IMR-90 (cell line): ENCODE measurements around the gene ZNF821. TPM values are rescaled to one million over a fixed set of nuclear protein-coding genes. Genes with fewer than 3 reads are reported as not detected.

Experiments
- ATAC-seq: fragments of 200-7000 bp; cut with Tn5 transposase; 2 replicates; pipeline ENCODE4 v1.9.1; 2020; ENCODE audit warnings: low read depth, mild to moderate bottlenecking, moderate library complexity
- BruUV-seq: library from RNA; stranded (reverse); fragments of 400-500 nt; replicated peaks from 2 replicates; lab custom pipeline; 2021; lab: Mats Ljungman, UMichigan
- CTCF ChIA-PET: fragments of 300-600 bp; formaldehyde crosslinking; extraction: SDS; loops from one replicate; lab custom pipeline; 2021; ENCODE audit warnings: antibody characterized with exemption; lab: Yijun Ruan, JAX
- POLR2A ChIA-PET: fragments of 300-600 bp; sonication (Branson Sonifier 250); formaldehyde crosslinking; loops from one replicate; lab custom pipeline; 2022; ENCODE audit warnings: antibody characterized with exemption; ENCODE audit not compliant: unreplicated experiment; lab: Charles Lee
- DNase-seq: peaks from one replicate; pipeline ENCODE4 v3.0.0; 2013
- H2AFZ ChIP-seq: replicated peaks from 2 replicates; pipeline ENCODE3; 2013; ENCODE audit warnings: low read length, mild to moderate bottlenecking; ENCODE audit not compliant: poor library complexity
- H2AK5ac ChIP-seq: 2 replicates; pipeline ENCODE4 v1.6.1; 2013; ENCODE audit warnings: low read depth, low read length, inconsistent platforms
- H2AK9ac ChIP-seq: replicated peaks from 2 replicates; pipeline ENCODE3; 2013; ENCODE audit warnings: mild to moderate bottlenecking, low read depth, low read length, moderate library complexity; ENCODE audit not compliant: poor library complexity
- H2BK120ac ChIP-seq: 2 replicates; pipeline ENCODE4 v1.6.1; 2013; ENCODE audit warnings: low read depth, low read length, inconsistent platforms
- H2BK15ac ChIP-seq: 3 replicates; pipeline ENCODE4 v1.6.1; 2013; ENCODE audit warnings: low read depth, low read length, inconsistent platforms
- H2BK20ac ChIP-seq: 2 replicates; pipeline ENCODE4 v1.6.1; 2013; ENCODE audit warnings: low read depth, mild to moderate bottlenecking, inconsistent platforms, low read length, moderate library complexity
- H2BK5ac ChIP-seq: 2 replicates; pipeline ENCODE4 v1.6.1; 2013; ENCODE audit warnings: mild to moderate bottlenecking, low read depth, low read length, inconsistent platforms; ENCODE audit not compliant: poor library complexity, severe bottlenecking
- H3K14ac ChIP-seq: replicated peaks from 2 replicates; pipeline ENCODE4 v1.6.1; 2013; ENCODE audit warnings: low read depth, low read length, inconsistent platforms
- H3K18ac ChIP-seq: 2 replicates; pipeline ENCODE4 v1.6.1; 2013; ENCODE audit warnings: low read depth, low read length, control low read depth
- H3K23ac ChIP-seq: 2 replicates; pipeline ENCODE4 v1.6.1; 2013; ENCODE audit warnings: low read depth, low read length, inconsistent platforms
- H3K27ac ChIP-seq: 2 replicates; pipeline ENCODE4 v1.5.1; 2013; ENCODE audit warnings: mild to moderate bottlenecking, control low read depth, low read length; ENCODE audit not compliant: insufficient read depth
- H3K27me3 ChIP-seq: 2 replicates; pipeline ENCODE4 v1.6.1; 2013; ENCODE audit warnings: low read length; ENCODE audit not compliant: control insufficient read depth, insufficient read depth
- H3K36me3 ChIP-seq: 2 replicates; pipeline ENCODE4 v1.6.1; 2013; ENCODE audit warnings: low read length, mixed read lengths; ENCODE audit not compliant: control insufficient read depth, insufficient read depth
- H3K4ac ChIP-seq: 2 replicates; pipeline ENCODE4 v1.6.1; 2013; ENCODE audit warnings: low read depth, low read length, inconsistent platforms
- H3K4me1 ChIP-seq: 2 replicates; pipeline ENCODE4 v1.6.1; 2013; ENCODE audit warnings: low read length, mixed read lengths; ENCODE audit not compliant: control insufficient read depth, insufficient read depth
- H3K4me2 ChIP-seq: 2 replicates; pipeline ENCODE4 v1.6.1; 2013; ENCODE audit warnings: low read depth, mild to moderate bottlenecking, control low read depth, low read length, moderate library complexity
- H3K4me3 ChIP-seq: 2 replicates; pipeline ENCODE4 v1.5.1; 2013; ENCODE audit warnings: low read depth, mild to moderate bottlenecking, control low read depth, low read length, moderate library complexity; ENCODE audit not compliant: insufficient read depth
- H3K56ac ChIP-seq: 2 replicates; pipeline ENCODE4 v1.6.1; 2013; ENCODE audit warnings: low read length, inconsistent platforms; ENCODE audit not compliant: insufficient read depth; ENCODE audit errors: extremely low read depth
- H3K79me1 ChIP-seq, 2 experiments: 2 replicates each; pipeline ENCODE4 v1.6.1; 2013; ENCODE audit warnings: low read length in 2 of 2, inconsistent platforms in 1 of 2, low read depth in 1 of 2
- H3K9ac ChIP-seq: 2 replicates; pipeline ENCODE4 v1.6.1; 2013; ENCODE audit warnings: low read depth, low read length, control low read depth
- H3K9me1 ChIP-seq: 2 replicates; pipeline ENCODE4 v1.6.1; 2013; ENCODE audit warnings: low read length, inconsistent platforms; ENCODE audit not compliant: insufficient read depth
- H3K9me3 ChIP-seq: 2 replicates; pipeline ENCODE4 v1.6.1; 2013; ENCODE audit warnings: low read length; ENCODE audit not compliant: control insufficient read depth, insufficient read depth
- H4K20me1 ChIP-seq: 2 replicates; pipeline ENCODE4 v1.6.1; 2013; ENCODE audit warnings: low read length, inconsistent platforms; ENCODE audit not compliant: insufficient read depth
- H4K5ac ChIP-seq: 2 replicates; pipeline ENCODE4 v1.6.1; 2013; ENCODE audit warnings: mild to moderate bottlenecking, low read depth, low read length, control low read depth
- H4K8ac ChIP-seq, 2 experiments: 2 replicates each; pipeline ENCODE4 v1.6.1; 2013; ENCODE audit warnings: low read depth in 2 of 2, low read length in 2 of 2, control low read depth in 1 of 2, inconsistent platforms in 1 of 2
- H4K91ac ChIP-seq: 2 replicates; pipeline ENCODE4 v1.6.1; 2013; ENCODE audit warnings: low read depth, low read length, inconsistent platforms; ENCODE audit not compliant: insufficient read depth
- BHLHE40 ChIP-seq: fragments of 150-350 bp; IDR thresholded peaks from 2 replicates; pipeline ENCODE4 v1.6.1; 2016; ENCODE audit warnings: mild to moderate bottlenecking, low read depth, low read length
- CEBPB ChIP-seq: IDR thresholded peaks from 2 replicates; pipeline ENCODE4 v1.6.1; 2012; ENCODE audit warnings: low read depth, low read length, improper control_type of control experiment
- ELK1 ChIP-seq: fragments of 150-350 bp; IDR thresholded peaks from 2 replicates; pipeline ENCODE4 v1.6.1; 2016; ENCODE audit warnings: low read depth, mild to moderate bottlenecking, low read length, moderate library complexity, borderline replicate concordance
- FOS ChIP-seq: fragments of 150-350 bp; IDR thresholded peaks from 2 replicates; pipeline ENCODE4 v1.6.1; 2016; ENCODE audit warnings: low read depth, low read length
- MAZ ChIP-seq: IDR thresholded peaks from 2 replicates; pipeline ENCODE4 v1.6.1; 2012; ENCODE audit warnings: low read depth, mild to moderate bottlenecking, low read length, improper control_type of control experiment, moderate library complexity, borderline replicate concordance
- MXI1 ChIP-seq: IDR thresholded peaks from 2 replicates; pipeline ENCODE4 v1.6.1; 2012; ENCODE audit warnings: low read depth, mild to moderate bottlenecking, low read length, moderate library complexity, borderline replicate concordance
- NFE2L2 ChIP-seq: fragments of 150-350 bp; IDR thresholded peaks from 2 replicates; pipeline ENCODE4 v1.6.1; 2016; ENCODE audit warnings: low read depth, mild to moderate bottlenecking, low read length
- RCOR1 ChIP-seq: IDR thresholded peaks from 2 replicates; pipeline ENCODE4 v1.6.1; 2012; ENCODE audit warnings: mild to moderate bottlenecking, low read length, improper control_type of control experiment; ENCODE audit not compliant: insufficient replicate concordance
- WGBS, 2 experiments: methylation state at CpG; one replicate each; pipeline versions ENCODE4 v1.1.5 to v1.1.7; 2013; ENCODE audit warnings: missing lambda C conversion rate in 2 of 2; ENCODE audit not compliant: insufficient read length in 1 of 2; ENCODE audit errors: extremely low coverage in 2 of 2; 5-methylcytosine and 5-hydroxymethylcytosine counted together
- dilution Hi-C: fragments of 300-500 bp; cut with HindIII; formaldehyde crosslinking; loops from one replicate; pipeline ENCODE4 v1.14.3; 2018; ENCODE audit warnings: low sequenced_read_pairs; ENCODE audit not compliant: unreplicated experiment
- in situ Hi-C: fragments of 300-500 bp; cut with MboI; formaldehyde crosslinking; loops from 3 replicates; pipeline ENCODE4 v1.14.3; 2019; ENCODE audit warnings: low sequenced_read_pairs, inconsistent platforms, mixed read lengths
- intact Hi-C: fragments of 100-400 bp; cut with micrococcal nuclease; formaldehyde crosslinking; loops from 2 replicates; pipeline ENCODE4 v1.10.0; 2022
- polyA plus RNA-seq, 3 experiments: library from polyadenylated mRNA; depleted of rRNA; stranded (reverse); fragments of >200 nt; gene quantifications; 2 replicates each; pipeline ENCODE4 v1.2.3, GENCODE V29; 2012; ENCODE audit warnings: low replicate concordance in 1 of 3
- total RNA-seq: library from RNA; depleted of rRNA; stranded (reverse); fragments of >200 nt; gene quantifications from 2 replicates; pipeline ENCODE4 v1.2.3, GENCODE V29; 2012
- TF ChIP-seq, protein P1 (sequence below): conservative IDR thresholded peaks from 2 replicates; pipeline ENCODE4 v1.5.1; 2012; ENCODE audit warnings: mild to moderate bottlenecking, low read depth, low read length, improper control_type of control experiment

ZNF821 gene
- total and polyA plus RNA-seq, 2 of the 4 experiments (the other 2 are of a cell fraction) = 5.9 to 6.0 TPM

- Histone ChIP-seq H3K27ac (peak overlapping the region; percentile 97), H3K9me1 (peaks cover 5% of the 10 kb centered on the region; the same call in 1 of the 2 replicates), H3K9me3 (no peaks in the 10 kb centered on the region), H3K14ac (peak overlapping the region; percentile 99), H4K91ac (peak overlapping the region; percentile 95), H2AFZ (peak overlapping the region; percentile 95), H3K4me3 (peak overlapping the region; percentile 80), H3K4me1 (peaks cover 2% of the 10 kb centered on the region), H3K9ac (peak overlapping the region; percentile 98), H3K23ac (peak overlapping the region; percentile 100), H2BK20ac (no peak overlapping the region), H2BK120ac (peak overlapping the region; percentile 75; the same call in 1 of the 2 replicates), H2BK15ac (no peak overlapping the region), H2AK9ac (peak overlapping the region; percentile 99), H2AK5ac (peak overlapping the region; percentile 96), H3K18ac (peak overlapping the region; percentile 87), H4K8ac (peak overlapping the region; percentile 63 to 94), H2BK5ac (peak overlapping the region; percentile 91), H3K36me3 (0 out of 2 replicates have a peak, but pooled peaks cover 1% of the 10 kb centered on the region), H4K5ac (peak overlapping the region; percentile 94), H3K27me3 (no peaks in the 10 kb centered on the region), H3K79me1 (peaks cover 0 to 9% of the 10 kb centered on the region in 2 experiments; a peak in 2 of 4 replicates), H3K4ac (peak overlapping the region; percentile 99), H3K4me2 (peak overlapping the region; percentile 94), H4K20me1 (peaks cover 50% of the 10 kb centered on the region), H3K56ac (peak overlapping the region; percentile 98)
- DNase-seq (peak; percentile 50), ATAC-seq (peak; percentile 25)
- 1% methylated on average over 19 of the region's 44 CpGs; no CpG with 5 or more reads in 1 of the 2 experiments for WGBS, 2 experiments
- dilution Hi-C loops = no loop called here
- POLR2A ChIA-PET = interaction anchor here (0.6 kb wide), 1 partner anchor 120 kb away, joined by 3 read pairs; no protein-coding TSS in a partner anchor
- no TSS peak for BruUV-seq
- CTCF ChIA-PET = interaction anchor here (0.6 to 1.1 kb wide), 3 partner anchors 17 to 66 kb away, joined by 3 to 4 read pairs (median 3); no protein-coding TSS in a partner anchor
- intact Hi-C loops = loop anchor here (1.0 to 5.0 kb wide), 5 partner anchors 12 to 87 kb away; partner anchors contain the start of gene ZNF821
- in situ Hi-C loops = no loop called here
- TF ChIP-seq ELK1 (no peak), MXI1 (no peak), BHLHE40 (no peak), RCOR1 (no peak), NFE2L2 (no peak), FOS (no peak), CEBPB (no peak), MAZ (no peak; the same call in 1 of the 2 replicates)
- TF ChIP-seq, protein P1, sequence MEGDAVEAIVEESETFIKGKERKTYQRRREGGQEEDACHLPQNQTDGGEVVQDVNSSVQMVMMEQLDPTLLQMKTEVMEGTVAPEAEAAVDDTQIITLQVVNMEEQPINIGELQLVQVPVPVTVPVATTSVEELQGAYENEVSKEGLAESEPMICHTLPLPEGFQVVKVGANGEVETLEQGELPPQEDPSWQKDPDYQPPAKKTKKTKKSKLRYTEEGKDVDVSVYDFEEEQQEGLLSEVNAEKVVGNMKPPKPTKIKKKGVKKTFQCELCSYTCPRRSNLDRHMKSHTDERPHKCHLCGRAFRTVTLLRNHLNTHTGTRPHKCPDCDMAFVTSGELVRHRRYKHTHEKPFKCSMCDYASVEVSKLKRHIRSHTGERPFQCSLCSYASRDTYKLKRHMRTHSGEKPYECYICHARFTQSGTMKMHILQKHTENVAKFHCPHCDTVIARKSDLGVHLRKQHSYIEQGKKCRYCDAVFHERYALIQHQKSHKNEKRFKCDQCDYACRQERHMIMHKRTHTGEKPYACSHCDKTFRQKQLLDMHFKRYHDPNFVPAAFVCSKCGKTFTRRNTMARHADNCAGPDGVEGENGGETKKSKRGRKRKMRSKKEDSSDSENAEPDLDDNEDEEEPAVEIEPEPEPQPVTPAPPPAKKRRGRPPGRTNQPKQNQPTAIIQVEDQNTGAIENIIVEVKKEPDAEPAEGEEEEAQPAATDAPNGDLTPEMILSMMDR = no peak
Measured at GRCh38 chr16:71895679-71896365, 11.8 kb upstream of the ZNF821 start.
